ENCODE measurements around the gene FNBP1L. TPM values are rescaled to one million over a fixed set of nuclear protein-coding genes. Genes with fewer than 3 reads are reported as not detected.
"Not testable (repeated sequence)": the region's sequence is repeated elsewhere in the genome, so short reads cannot be mapped to it uniquely, and the experiment has no call there.

Gene FNBP1L
- total RNA-seq, 1 donor from 2014 or later: 57.8 TPM

DNA sequence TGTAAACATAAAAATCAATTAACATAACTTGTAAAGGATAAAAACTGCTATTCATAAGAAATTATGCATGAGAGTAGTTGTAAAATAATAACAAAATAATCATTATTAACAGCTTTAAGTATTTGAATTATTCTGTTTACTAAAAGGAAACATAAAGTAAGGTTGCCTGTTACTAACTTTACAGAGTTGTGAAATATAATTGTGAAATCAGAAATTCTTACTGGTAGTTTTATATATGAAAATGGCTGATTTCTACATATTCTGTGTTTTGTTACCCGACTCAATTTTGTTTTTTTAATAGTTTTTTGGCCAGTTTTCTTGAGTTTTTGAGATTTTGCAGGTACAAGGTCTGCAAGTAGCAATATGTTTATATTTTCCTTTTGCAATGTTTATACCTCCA is 27.8 kb downstream of the FNBP1L start:
- no peak overlapping the region for H3K4me3 Mint-ChIP-seq (ENCODE audit: unreplicated experiment)
- H3K79me2 ChIP-seq (ENCODE audit: insufficient read depth, low read length): peaks cover 88% of the 10 kb centered on the region
- H3K9me3 Mint-ChIP-seq (ENCODE audit: unreplicated experiment): peaks cover 18% of the 10 kb centered on the region
- TF ChIP-seq CTCF (IDR thresholded peaks at IDR 0.05; ENCODE audit: insufficient read depth, low read depth, low read length): no peak
- TF ChIP-seq EZH2 (IDR thresholded peaks at IDR 0.05; ENCODE audit: insufficient read depth, low read length): no peak
- H3K4me3 ChIP-seq (ENCODE audit: insufficient read depth, low read depth, low read length): no peak overlapping the region
- no peaks in the 10 kb centered on the region for H3K9me3 ChIP-seq (ENCODE audit: insufficient read depth, low read depth, low read length)
- no peak overlapping the region for H3K9ac ChIP-seq (ENCODE audit: low read length)
- no peaks in the 10 kb centered on the region for H3K27me3 ChIP-seq (ENCODE audit: insufficient read depth, low read length)
- no peak overlapping the region for H3K27ac ChIP-seq (ENCODE audit: low read depth, low read length)
- H3K4me1 Mint-ChIP-seq (ENCODE audit: low read depth, unreplicated experiment): peaks cover 18% of the 10 kb centered on the region
- peaks cover 67% of the 10 kb centered on the region for H4K20me1 ChIP-seq (ENCODE audit: insufficient read depth, low read length)
- H3K4me2 ChIP-seq (ENCODE audit: low read length): no peak overlapping the region
- DNase-seq (ENCODE audit: low read depth): no peak
- no peak for FAIRE-seq
- H2AFZ ChIP-seq (ENCODE audit: low read depth, low read length): no peak overlapping the region
- H3K4me1 ChIP-seq (ENCODE audit: insufficient read depth, low read length): peaks cover 13% of the 10 kb centered on the region
- H3K27ac Mint-ChIP-seq (ENCODE audit: unreplicated experiment): no peak overlapping the region
- H3K27me3 Mint-ChIP-seq (ENCODE audit: low read depth, unreplicated experiment): no peaks in the 10 kb centered on the region
- no peaks in the 10 kb centered on the region for H3K36me3 ChIP-seq (ENCODE audit: insufficient read depth, low read length)
- H3K36me3 Mint-ChIP-seq (ENCODE audit: low read depth, unreplicated experiment): peaks cover 7% of the 10 kb centered on the region

GRCh38 chr1:93479133-93479745 is 31.3 kb downstream of the FNBP1L start:
- H2AFZ ChIP-seq (ENCODE audit: low read depth, low read length); H3K36me3 Mint-ChIP-seq (ENCODE audit: low read depth, unreplicated experiment); H3K27ac Mint-ChIP-seq (ENCODE audit: unreplicated experiment); FAIRE-seq; H3K27ac ChIP-seq (ENCODE audit: low read depth, low read length); H3K27me3 Mint-ChIP-seq (ENCODE audit: low read depth, unreplicated experiment); H3K4me2 ChIP-seq (ENCODE audit: low read length); H3K36me3 ChIP-seq (ENCODE audit: insufficient read depth, low read length); H3K4me1 ChIP-seq (ENCODE audit: insufficient read depth, low read length); H3K9me3 ChIP-seq (ENCODE audit: insufficient read depth, low read depth, low read length); DNase-seq (ENCODE audit: low read depth); H3K27me3 ChIP-seq (ENCODE audit: insufficient read depth, low read length); H3K4me3 Mint-ChIP-seq (ENCODE audit: unreplicated experiment); H3K4me3 ChIP-seq (ENCODE audit: insufficient read depth, low read depth, low read length); H3K9ac ChIP-seq (ENCODE audit: low read length): not testable (repeated sequence)
- H3K79me2 ChIP-seq (ENCODE audit: insufficient read depth, low read length): peaks cover 89% of the 10 kb centered on the region
- H3K4me1 Mint-ChIP-seq (ENCODE audit: low read depth, unreplicated experiment): peaks cover 11% of the 10 kb centered on the region
- H4K20me1 ChIP-seq (ENCODE audit: insufficient read depth, low read length): peaks cover 46% of the 10 kb centered on the region
- H3K9me3 Mint-ChIP-seq (ENCODE audit: unreplicated experiment): peaks cover 18% of the 10 kb centered on the region

DNA sequence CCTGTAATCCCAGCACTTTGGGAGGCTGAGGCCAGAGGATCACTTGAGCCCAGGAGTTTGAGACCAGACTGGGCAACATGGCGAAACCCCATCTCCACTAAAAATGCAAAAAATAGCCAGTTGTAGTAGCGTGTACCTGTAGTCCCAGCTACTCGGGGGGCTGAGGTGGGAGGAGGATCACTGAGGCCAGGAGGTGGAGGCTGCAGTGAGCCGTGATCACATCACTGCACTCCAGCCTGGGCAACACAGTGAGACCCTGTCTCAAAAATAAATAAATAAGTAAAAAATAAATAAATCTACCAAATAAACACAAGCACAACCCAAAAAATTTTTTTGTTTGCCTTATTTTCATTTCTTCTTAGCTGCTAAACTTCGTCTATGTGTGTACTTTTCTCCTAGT is 34.0 kb downstream of the FNBP1L start:
- not testable (repeated sequence) for H3K36me3 Mint-ChIP-seq (ENCODE audit: low read depth, unreplicated experiment); H3K27ac Mint-ChIP-seq (ENCODE audit: unreplicated experiment); H3K27ac ChIP-seq (ENCODE audit: low read depth, low read length); FAIRE-seq; H3K4me2 ChIP-seq (ENCODE audit: low read length); DNase-seq (ENCODE audit: low read depth); H3K9me3 ChIP-seq (ENCODE audit: insufficient read depth, low read depth, low read length); H3K4me1 ChIP-seq (ENCODE audit: insufficient read depth, low read length); H3K27me3 ChIP-seq (ENCODE audit: insufficient read depth, low read length); H3K4me3 ChIP-seq (ENCODE audit: insufficient read depth, low read depth, low read length); H3K4me1 Mint-ChIP-seq (ENCODE audit: low read depth, unreplicated experiment); H3K9ac ChIP-seq (ENCODE audit: low read length); H3K27me3 Mint-ChIP-seq (ENCODE audit: low read depth, unreplicated experiment); H2AFZ ChIP-seq (ENCODE audit: low read depth, low read length); H3K36me3 ChIP-seq (ENCODE audit: insufficient read depth, low read length); H3K4me3 Mint-ChIP-seq (ENCODE audit: unreplicated experiment)
- Histone ChIP-seq H4K20me1 (ENCODE audit: insufficient read depth, low read length) (peaks cover 44% of the 10 kb centered on the region), H3K79me2 (ENCODE audit: insufficient read depth, low read length) (peaks cover 88% of the 10 kb centered on the region)
- H3K9me3 Mint-ChIP-seq (ENCODE audit: unreplicated experiment): peaks cover 18% of the 10 kb centered on the region

Data from astrocyte (in vitro differentiated cells and primary cell).